Trophoblast cell (in vitro differentiated cells and primary cell): Measurements from ENCODE around the gene MAPK11.
A peak's percentile ranks its signal among the peaks of the same experiment; 100 is the strongest.

Experiments
- DNase-seq, 2 donors: peaks; one replicate each; pipeline ENCODE4 v3.0.0-alpha.2; 2016
- H2AFZ ChIP-seq: 2 replicates; pipeline ENCODE4 v1.6.1; 2013; ENCODE audit warnings: low read length, moderate library complexity, mild to moderate bottlenecking; ENCODE audit not compliant: insufficient read depth, poor library complexity
- H2AK5ac ChIP-seq: 2 replicates; pipeline ENCODE4 v1.6.1; 2013; ENCODE audit warnings: mild to moderate bottlenecking, low read length
- H2BK120ac ChIP-seq: 2 replicates; pipeline ENCODE4 v1.6.1; 2013; ENCODE audit warnings: low read length, mild to moderate bottlenecking, moderate library complexity; ENCODE audit not compliant: insufficient read depth, poor library complexity
- H2BK12ac ChIP-seq: 2 replicates; pipeline ENCODE4 v1.6.1; 2013; ENCODE audit warnings: mild to moderate bottlenecking, low read length, moderate library complexity
- H2BK5ac ChIP-seq: 2 replicates; pipeline ENCODE4 v1.6.1; 2013; ENCODE audit warnings: low read length, low read depth, moderate library complexity, mild to moderate bottlenecking; ENCODE audit not compliant: poor library complexity
- H3K14ac ChIP-seq: 2 replicates; pipeline ENCODE4 v1.6.1; 2013; ENCODE audit warnings: mild to moderate bottlenecking, low read length
- H3K18ac ChIP-seq: 2 replicates; pipeline ENCODE4 v1.6.1; 2013; ENCODE audit warnings: mild to moderate bottlenecking, low read length
- H3K23ac ChIP-seq: 2 replicates; pipeline ENCODE4 v1.6.1; 2013; ENCODE audit warnings: low read length
- H3K27ac ChIP-seq: 2 replicates; pipeline ENCODE4 v1.5.1; 2013; ENCODE audit warnings: low read depth, mild to moderate bottlenecking, inconsistent platforms, low read length, moderate library complexity
- H3K27me3 ChIP-seq: 2 replicates; pipeline ENCODE4 v1.6.1; 2013; ENCODE audit warnings: inconsistent platforms, mild to moderate bottlenecking, low read length, moderate library complexity; ENCODE audit not compliant: insufficient read depth
- H3K36me3 ChIP-seq, 2 experiments: 1 replicate in 1 of 2; 2 replicates in 1 of 2; pipeline ENCODE4 v1.6.1; 2013; ENCODE audit warnings: low read length in 2 of 2, mild to moderate bottlenecking in 2 of 2, moderate library complexity in 1 of 2; ENCODE audit not compliant: insufficient read depth in 2 of 2, control insufficient read depth in 1 of 2
- H3K4ac ChIP-seq: 2 replicates; pipeline ENCODE4 v1.6.1; 2013; ENCODE audit warnings: low read depth, mild to moderate bottlenecking, low read length, moderate library complexity
- H3K4me1 ChIP-seq, 2 experiments: 1 replicate in 1 of 2; 2 replicates in 1 of 2; pipeline ENCODE4 v1.6.1; 2013; ENCODE audit warnings: low read length in 2 of 2, mild to moderate bottlenecking in 2 of 2, moderate library complexity in 1 of 2; ENCODE audit not compliant: insufficient read depth in 2 of 2, control insufficient read depth in 1 of 2
- H3K4me2 ChIP-seq: 2 replicates; pipeline ENCODE4 v1.6.1; 2013; ENCODE audit warnings: inconsistent platforms, mild to moderate bottlenecking, low read length, moderate library complexity
- H3K4me3 ChIP-seq: 2 replicates; pipeline ENCODE4 v1.5.1; 2013; ENCODE audit warnings: mild to moderate bottlenecking, low read depth, low read length, inconsistent platforms
- H3K79me1 ChIP-seq: one replicate; pipeline ENCODE4 v1.6.1; 2013; ENCODE audit warnings: low read length
- H3K79me2 ChIP-seq: 2 replicates; pipeline ENCODE4 v1.6.1; 2013; ENCODE audit warnings: low read length, mild to moderate bottlenecking; ENCODE audit not compliant: control insufficient read depth, insufficient read depth, poor library complexity
- H3K9ac ChIP-seq: 2 replicates; pipeline ENCODE4 v1.6.1; 2013; ENCODE audit warnings: mild to moderate bottlenecking, low read length
- H3K9me3 ChIP-seq: 2 replicates; pipeline ENCODE4 v1.6.1; 2013; ENCODE audit warnings: low read depth, mild to moderate bottlenecking, control low read depth, inconsistent platforms, low read length; ENCODE audit not compliant: insufficient read depth
- H4K12ac ChIP-seq: 2 replicates; pipeline ENCODE4 v1.6.1; 2013; ENCODE audit warnings: low read depth, mild to moderate bottlenecking, low read length, moderate library complexity
- H4K8ac ChIP-seq: 2 replicates; pipeline ENCODE4 v1.6.1; 2013; ENCODE audit warnings: low read depth, mild to moderate bottlenecking, low read length, moderate library complexity
- H4K91ac ChIP-seq: one replicate; pipeline ENCODE4 v1.6.1; 2013; ENCODE audit warnings: low read depth, mild to moderate bottlenecking, low read length, moderate library complexity
- WGBS: extraction: QIAGEN DNeasy Blood & Tissue Kit; methylation state at CpG from one replicate; pipeline ENCODE4 v1.1.7; 2013; ENCODE audit warnings: missing lambda C conversion rate; ENCODE audit not compliant: insufficient read length, insufficient coverage; ENCODE audit errors: extremely low coverage; 5-methylcytosine and 5-hydroxymethylcytosine counted together

The MAPK11 gene

GRCh38 chr22:50306753-50307749, 36.9 kb upstream of the MAPK11 start, which contains the start of gene PLXNB2:
TSS of gene PLXNB2 (minus strand) at chr22:50307646. CDS start at chr22:50290584, 17,062 bp downstream.
- WGBS = no CpG with 5 or more reads among the region's 105 CpGs

GRCh38 chr22:50305923-50306566, 35.9 kb upstream of the MAPK11 start:
- Histone ChIP-seq H3K4me1 (peaks cover 36 to 39% of the 10 kb centered on the region in 2 experiments), H3K9ac (peak overlapping the region; percentile 10), H2AFZ (peak overlapping the region; percentile 56), H3K9me3 (no peaks in the 10 kb centered on the region), H3K27ac (peak overlapping the region; percentile 28), H3K14ac (peak overlapping the region; percentile 65), H4K91ac (peak overlapping the region; percentile 90), H3K23ac (no peak overlapping the region), H2BK5ac (peak overlapping the region; percentile 3), H3K36me3 (peaks cover 2 to 6% of the 10 kb centered on the region in 2 experiments), H2AK5ac (peak overlapping the region; percentile 83), H2BK120ac (peak overlapping the region; percentile 74), H2BK12ac (peak overlapping the region; percentile 71), H3K4me2 (peak overlapping the region; percentile 91), H4K8ac (peak overlapping the region; percentile 83), H4K12ac (no peak overlapping the region), H3K27me3 (no peaks in the 10 kb centered on the region), H3K4ac (peak overlapping the region; percentile 66), H3K18ac (peak overlapping the region; percentile 88), H3K79me1 (peaks cover 32% of the 10 kb centered on the region), H3K4me3 (peak overlapping the region; percentile 91), H3K79me2 (peaks cover 14% of the 10 kb centered on the region)
- WGBS = no CpG with 5 or more reads among the region's 21 CpGs
- peak; percentile 89 to 90 for DNase-seq

More at GRCh38 chr22:50306753-50307749, 36.9 kb upstream of the MAPK11 start, which contains the start of gene PLXNB2:
- Histone ChIP-seq H3K79me2 (peaks cover 14% of the 10 kb centered on the region), H2BK120ac (peak within 1 kb of the TSS; percentile 83), H2BK5ac (peak within 1 kb of the TSS; percentile 43), H4K8ac (peak within 1 kb of the TSS; percentile 70), H3K18ac (peak within 1 kb of the TSS; percentile 94), H3K27ac (no peak within 1 kb of the TSS), H4K91ac (peak within 1 kb of the TSS; percentile 90), H3K4ac (peak within 1 kb of the TSS; percentile 83), H4K12ac (peak within 1 kb of the TSS; percentile 58), H3K79me1 (peaks cover 32% of the 10 kb centered on the region), H3K9me3 (no peaks in the 10 kb centered on the region), H3K4me1 (peaks cover 36 to 39% of the 10 kb centered on the region in 2 experiments), H2AFZ (peak within 1 kb of the TSS; percentile 68), H3K36me3 (peaks cover 0 to 5% of the 10 kb centered on the region in 2 experiments), H2BK12ac (peak within 1 kb of the TSS; percentile 20), H2AK5ac (peak within 1 kb of the TSS; percentile 76), H3K23ac (no peak within 1 kb of the TSS), H3K9ac (peak within 1 kb of the TSS; percentile 85), H3K27me3 (no peaks in the 10 kb centered on the region), H3K4me2 (peak within 1 kb of the TSS; percentile 91), H3K14ac (peak within 1 kb of the TSS; percentile 95), H3K4me3 (peak within 1 kb of the TSS; percentile 91)
- DNase-seq = peak; percentile 68 to 82

- Histone ChIP-seq H3K4ac (peak overlapping the region; percentile 66), H3K14ac (peak overlapping the region; percentile 65), H2AFZ (no peak overlapping the region), H3K18ac (peak overlapping the region; percentile 4), H3K36me3 (peaks cover 6% of the 10 kb centered on the region in 2 experiments), H3K4me2 (peak overlapping the region; percentile 91), H3K4me3 (no peak overlapping the region), H3K9ac (no peak overlapping the region), H4K12ac (no peak overlapping the region), H3K9me3 (no peaks in the 10 kb centered on the region), H4K8ac (peak overlapping the region; percentile 52), H2BK5ac (peak overlapping the region; percentile 3), H2BK12ac (peak overlapping the region; percentile 3), H3K79me1 (peaks cover 32% of the 10 kb centered on the region), H4K91ac (peak overlapping the region; percentile 90), H2AK5ac (peak overlapping the region; percentile 26), H3K79me2 (peaks cover 14% of the 10 kb centered on the region), H2BK120ac (no peak overlapping the region), H3K27me3 (no peaks in the 10 kb centered on the region), H3K27ac (no peak overlapping the region), H3K4me1 (peaks cover 39 to 43% of the 10 kb centered on the region in 2 experiments), H3K23ac (no peak overlapping the region)
- WGBS = no CpG with 5 or more reads among the region's 14 CpGs
- DNase-seq = no peak
These were observed 35.3 kb upstream of the MAPK11 start for GRCh38 chr22:50305393-50305922.
